Kidney capillary endothelial cell (primary cell): ENCODE data around the gene BTG2.
"Not testable (repeated sequence)": the region's sequence is repeated elsewhere in the genome, so short reads cannot be mapped to it uniquely, and the experiment has no call there.

Experiments used
- DNase-seq: peaks from one replicate; pipeline ENCODE4 v3.0.0-alpha.2; 2018; ENCODE audit warnings: low spot score

Gene BTG2

GRCh38 chr1:203304919-203305808 is at the start of gene BTG2:
Gene BTG2, plus strand, starts transcription at chr1:203305519. Its CDS starts 88 bp downstream, at chr1:203305607.
- peak; percentile 63 for DNase-seq

- DNase-seq, result not testable (repeated sequence)
Observed at GRCh38 chr1:203256636-203257035, 48.7 kb upstream of the BTG2 start.

GRCh38 chr1:203263496-203263895 is 41.8 kb upstream of the BTG2 start:
- no peak for DNase-seq

- DNase-seq, result no peak
Observed at GRCh38 chr1:203264052-203264501, 41.2 kb upstream of the BTG2 start.

- no peak for DNase-seq
Observed at GRCh38 chr1:203265541-203265940, 39.8 kb upstream of the BTG2 start.

- DNase-seq, result not testable (repeated sequence)
Observed at GRCh38 chr1:203266140-203266539, 39.2 kb upstream of the BTG2 start.

- peak; percentile 81 for DNase-seq
Observed at GRCh38 chr1:203267347-203267846, 37.9 kb upstream of the BTG2 start.

- DNase-seq, result no peak
Observed at GRCh38 chr1:203267912-203268311, 37.4 kb upstream of the BTG2 start.

- DNase-seq, result peak; percentile 70
Observed at GRCh38 chr1:203268901-203269653, 36.2 kb upstream of the BTG2 start.

GRCh38 chr1:203269654-203270020 is 35.7 kb upstream of the BTG2 start:
- no peak for DNase-seq

- no peak for DNase-seq
Observed at GRCh38 chr1:203270448-203270847, 34.9 kb upstream of the BTG2 start.

- DNase-seq, result peak; percentile 51
Observed at GRCh38 chr1:203271018-203271743, 34.1 kb upstream of the BTG2 start.

GRCh38 chr1:203271962-203272632 is 33.2 kb upstream of the BTG2 start:
- no peak for DNase-seq

- no peak for DNase-seq
Observed at GRCh38 chr1:203272633-203273205, 32.6 kb upstream of the BTG2 start.

GRCh38 chr1:203273206-203273868 is 32.0 kb upstream of the BTG2 start:
- peak; percentile 79 for DNase-seq

- no peak for DNase-seq
Observed at GRCh38 chr1:203273869-203274602, 31.3 kb upstream of the BTG2 start.

- no peak for DNase-seq
Observed at GRCh38 chr1:203274603-203275381, 30.5 kb upstream of the BTG2 start.

GRCh38 chr1:203275656-203276272 is 29.6 kb upstream of the BTG2 start:
- no peak for DNase-seq

GRCh38 chr1:203276408-203276807 is 28.9 kb upstream of the BTG2 start:
- no peak for DNase-seq
